DMS 273 (cell line): Measurements from ENCODE around the gene LMX1B.

ENCODE experiments used
- DNase-seq: peaks from one replicate; lab custom pipeline; 2025; ENCODE audit not compliant: unreplicated experiment; lab: John Stamatoyannopoulos, UW

LMX1B gene

DNA sequence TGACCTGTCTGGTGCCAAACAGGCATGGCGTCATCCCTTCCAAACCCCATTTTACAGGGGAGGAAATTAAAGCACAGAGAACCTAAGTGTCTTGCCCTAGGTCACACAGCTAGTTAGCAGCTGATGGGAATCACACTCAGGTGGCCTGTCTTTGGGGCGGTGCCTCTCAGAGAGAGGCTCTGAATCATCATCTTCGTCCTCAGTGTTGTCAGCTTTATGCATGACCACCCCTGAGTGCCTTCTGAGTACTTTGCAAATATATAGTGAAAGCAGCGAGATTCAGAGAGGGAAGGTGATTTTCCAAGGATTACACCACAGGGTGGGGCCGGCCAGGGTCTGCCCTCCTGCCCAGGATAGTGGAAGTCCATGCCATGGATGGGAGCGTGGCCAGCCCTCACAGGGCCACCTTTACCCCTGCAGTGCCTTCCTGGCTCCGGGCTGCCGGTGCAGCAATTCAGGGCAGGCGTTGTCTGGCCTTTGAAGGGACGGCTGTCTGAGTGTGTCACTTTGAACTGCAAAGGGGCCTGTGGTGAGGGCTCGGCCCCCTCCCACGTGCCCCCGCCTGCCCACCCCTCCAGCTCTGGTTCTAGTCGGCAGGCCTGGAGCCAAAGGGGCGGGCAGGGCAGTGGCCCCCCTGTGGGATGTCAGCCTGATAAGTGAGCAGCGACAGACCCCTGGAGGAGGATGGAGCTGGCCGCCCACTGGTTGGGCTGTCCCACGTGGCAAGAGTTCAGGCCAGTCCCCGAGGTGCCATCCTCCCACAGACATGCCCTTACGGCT, 16.9 kb downstream of the LMX1B start:
- DNase-seq = no peak

DNA sequence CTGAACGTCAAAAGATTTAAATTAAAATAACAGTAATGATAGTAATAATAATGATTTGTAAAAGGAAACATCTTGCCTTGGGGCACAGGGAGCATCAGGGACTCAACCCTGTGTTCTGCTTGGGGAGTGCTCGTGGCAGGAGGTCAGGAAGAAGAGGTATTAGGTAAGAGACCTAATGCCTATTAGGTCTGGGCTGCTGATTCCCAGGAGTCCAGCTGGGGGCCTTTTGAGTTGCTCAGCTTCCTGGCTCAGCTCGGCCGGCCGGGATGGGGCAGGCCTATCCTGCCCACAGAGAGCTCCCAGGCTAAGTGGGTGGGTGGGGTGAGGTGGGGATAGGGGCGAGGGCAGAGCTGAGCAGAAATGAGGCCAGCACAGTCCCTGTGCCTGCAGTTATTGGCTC, 17.5 kb downstream of the LMX1B start:
- no peak for DNase-seq

DNA sequence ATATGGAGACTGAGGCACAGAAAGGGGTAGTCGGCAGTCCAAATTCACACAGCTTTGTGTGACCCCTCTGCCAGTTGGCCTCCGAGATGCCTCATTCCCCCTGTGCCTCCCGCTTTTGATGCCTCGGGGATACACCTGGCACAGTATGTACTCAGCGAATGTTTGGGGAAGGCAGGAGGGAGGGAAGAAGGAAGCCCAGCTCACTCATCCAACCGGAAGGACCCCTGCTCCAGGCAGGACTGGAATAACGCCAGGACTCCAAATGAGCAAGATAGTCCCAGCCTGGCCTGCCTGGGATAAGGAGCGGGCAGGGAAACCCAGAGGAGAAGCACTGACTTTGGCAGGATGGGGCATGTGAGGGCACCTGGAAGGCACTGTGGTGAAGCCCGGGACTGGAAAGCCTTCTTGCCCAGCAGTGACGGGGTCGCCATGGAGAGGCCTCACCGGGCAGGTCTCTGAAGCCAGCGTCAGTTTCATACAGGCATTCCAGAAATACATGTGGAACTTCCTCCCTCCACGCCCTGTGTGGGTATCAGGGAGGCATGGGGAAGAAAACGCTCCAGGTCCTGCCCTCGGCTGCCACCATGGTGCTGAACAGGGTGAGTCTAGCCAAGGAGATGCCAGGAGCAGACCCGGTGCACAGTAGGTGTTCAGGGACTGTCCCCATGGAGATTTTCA, 20.3 kb downstream of the LMX1B start:
- DNase-seq = no peak

DNA sequence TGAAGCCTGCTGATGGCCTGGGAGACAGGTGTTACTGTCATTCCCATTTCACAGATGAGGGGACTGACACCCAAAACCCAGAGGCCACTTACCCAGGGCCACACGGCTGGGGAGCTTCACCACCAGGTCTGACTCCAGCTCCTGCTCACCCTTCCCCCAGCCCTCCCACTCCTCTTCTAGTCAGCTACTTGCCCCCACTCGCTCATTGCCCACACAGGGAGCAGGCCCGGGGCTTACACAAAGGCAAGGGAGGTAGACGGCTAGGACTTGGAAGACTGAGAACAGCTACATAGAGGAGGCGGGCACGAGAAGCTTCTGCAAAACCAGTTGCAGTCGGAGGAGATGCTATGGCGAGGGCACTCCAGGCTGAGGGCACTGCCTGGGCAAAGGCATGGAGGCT, 21.3 kb downstream of the LMX1B start:
- DNase-seq = no peak

DNA sequence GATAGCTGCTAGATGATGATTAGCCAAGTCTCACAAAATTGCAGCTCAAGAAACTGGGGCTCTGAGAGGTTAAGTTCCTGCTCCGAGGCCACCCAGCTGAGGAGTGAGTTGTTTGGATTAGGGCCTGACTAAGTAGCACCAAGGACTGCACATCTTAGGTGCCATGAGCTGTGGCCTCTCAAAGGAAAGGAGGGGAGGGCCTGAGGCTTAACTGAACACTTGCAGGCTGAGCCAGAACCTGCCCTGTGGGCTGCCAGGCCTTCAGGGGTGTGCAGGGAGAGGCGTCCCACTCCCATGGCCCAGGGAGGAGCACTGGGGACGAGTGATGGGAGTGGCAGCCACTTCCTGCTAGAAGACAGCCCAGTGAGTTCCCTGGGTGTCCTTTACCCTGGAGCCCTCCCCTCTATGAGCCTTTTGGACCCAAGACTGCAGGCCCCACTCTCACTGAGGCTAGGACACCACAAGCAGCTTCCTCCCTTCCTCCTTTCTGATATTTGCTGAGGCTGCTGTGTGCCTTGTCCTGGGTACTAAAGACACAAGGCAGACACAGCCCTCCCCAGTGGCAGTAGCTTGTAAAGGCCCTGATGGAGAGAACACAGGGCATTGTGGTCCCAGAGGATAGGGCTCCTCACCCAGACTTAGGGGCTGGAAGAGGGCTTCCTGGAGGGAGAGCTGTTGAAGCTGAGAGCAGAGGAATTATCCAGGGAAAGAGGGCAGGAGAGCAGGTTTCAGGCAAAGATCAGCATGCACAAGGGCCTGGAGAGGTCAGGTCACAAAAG, 22.1 kb downstream of the LMX1B start:
- DNase-seq = no peak

DNA sequence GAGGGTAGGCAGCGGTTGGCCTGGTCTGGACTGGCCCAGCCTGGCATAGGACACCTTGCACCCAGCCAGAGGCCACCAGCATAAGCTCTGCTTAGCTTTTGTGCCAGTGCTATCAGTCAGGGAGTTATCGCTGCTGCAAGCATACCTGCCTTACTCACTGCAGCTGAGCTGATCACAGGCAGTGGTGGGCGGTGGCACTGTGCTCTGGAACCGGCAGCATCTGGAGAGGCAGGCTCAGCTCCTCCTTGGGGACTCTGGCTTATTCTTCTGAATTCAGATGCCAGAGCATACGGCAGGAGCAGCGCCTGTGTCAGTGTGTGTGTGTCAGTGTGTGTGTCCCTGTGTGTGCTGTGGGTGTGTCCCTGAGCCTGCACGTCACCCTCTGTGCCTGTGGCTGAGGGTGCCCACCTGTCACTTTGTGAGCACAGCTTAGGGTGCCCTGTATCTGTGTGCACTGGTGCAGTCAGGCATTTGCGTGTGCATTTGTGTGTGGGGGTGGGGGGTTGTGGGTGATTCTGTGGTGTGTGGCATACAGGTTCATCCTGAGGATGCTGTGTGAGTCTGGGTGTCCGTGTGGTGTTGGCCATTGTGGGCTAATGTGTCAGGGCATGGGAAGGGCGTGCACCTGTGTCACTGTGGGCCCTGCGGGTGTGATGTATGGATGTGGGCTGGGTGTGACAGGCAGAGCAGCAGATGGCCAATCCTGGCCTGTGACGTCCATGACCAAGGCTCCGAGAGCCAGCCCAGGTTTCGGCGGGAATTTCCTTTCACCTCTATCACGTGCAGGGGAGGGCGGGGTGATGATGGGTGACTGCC, 23.5 kb downstream of the LMX1B start:
- peak; percentile 52 for DNase-seq

DNA sequence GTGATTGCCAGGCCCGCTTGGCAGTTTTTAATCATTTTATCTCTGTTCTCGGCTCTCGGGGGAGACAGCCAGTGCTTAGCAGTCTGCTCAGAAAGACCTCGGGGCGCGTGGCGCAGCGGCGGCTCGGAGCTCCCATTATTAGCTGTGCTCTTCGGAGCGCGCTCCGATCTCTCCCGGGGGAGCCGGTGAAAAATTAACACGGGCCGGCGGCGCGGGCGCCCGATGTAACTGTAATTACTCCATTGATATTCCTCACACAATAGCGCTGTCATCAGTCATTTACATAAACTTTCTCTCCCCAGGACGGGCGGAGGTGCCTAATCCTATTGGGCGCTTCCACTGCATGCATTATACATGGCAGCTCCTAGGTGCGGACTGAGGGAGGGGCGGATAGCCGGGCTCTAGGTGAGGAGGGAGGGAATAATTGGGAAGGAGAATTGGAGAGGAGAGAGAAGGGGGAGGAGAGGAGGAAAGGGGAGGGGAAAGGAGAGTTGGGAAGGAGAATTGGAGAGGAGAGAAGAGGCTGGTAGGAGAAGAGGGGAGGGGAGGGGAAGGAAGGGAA, 24.9 kb downstream of the LMX1B start:
- peak; percentile 41 for DNase-seq

DNA sequence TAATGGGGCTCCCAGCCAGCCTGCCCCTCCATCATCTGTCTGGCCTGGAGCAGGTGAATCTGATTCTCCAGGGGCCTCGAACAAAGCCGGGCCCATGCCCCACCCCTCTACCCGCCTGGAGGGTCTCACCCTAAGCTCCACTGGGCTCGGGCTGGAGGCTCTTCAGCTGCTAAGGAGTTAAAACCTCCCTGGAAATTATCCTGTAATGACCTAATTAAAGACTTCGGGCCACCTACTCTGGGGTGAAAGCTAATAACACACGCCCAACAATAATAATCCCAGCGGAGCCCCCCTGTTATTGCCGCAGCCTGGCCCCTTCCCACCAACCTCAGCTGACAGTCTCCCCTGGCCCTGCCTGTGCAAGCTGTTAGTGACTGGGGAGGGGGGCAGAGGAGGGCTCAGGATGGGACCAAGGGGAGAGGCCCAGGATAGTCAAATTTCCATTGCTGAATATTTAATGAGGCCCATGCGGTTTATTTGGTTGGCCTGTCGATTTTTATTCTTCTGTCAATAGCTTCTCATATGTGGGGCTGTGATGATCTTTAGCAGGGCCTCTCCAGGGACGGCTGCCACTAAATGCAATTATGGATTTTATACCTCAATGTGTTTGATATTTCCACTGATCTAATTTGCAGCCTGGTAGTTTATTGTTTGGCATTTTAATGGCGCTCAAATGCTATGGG, 25.7 kb downstream of the LMX1B start:
- DNase-seq = no peak

DNA sequence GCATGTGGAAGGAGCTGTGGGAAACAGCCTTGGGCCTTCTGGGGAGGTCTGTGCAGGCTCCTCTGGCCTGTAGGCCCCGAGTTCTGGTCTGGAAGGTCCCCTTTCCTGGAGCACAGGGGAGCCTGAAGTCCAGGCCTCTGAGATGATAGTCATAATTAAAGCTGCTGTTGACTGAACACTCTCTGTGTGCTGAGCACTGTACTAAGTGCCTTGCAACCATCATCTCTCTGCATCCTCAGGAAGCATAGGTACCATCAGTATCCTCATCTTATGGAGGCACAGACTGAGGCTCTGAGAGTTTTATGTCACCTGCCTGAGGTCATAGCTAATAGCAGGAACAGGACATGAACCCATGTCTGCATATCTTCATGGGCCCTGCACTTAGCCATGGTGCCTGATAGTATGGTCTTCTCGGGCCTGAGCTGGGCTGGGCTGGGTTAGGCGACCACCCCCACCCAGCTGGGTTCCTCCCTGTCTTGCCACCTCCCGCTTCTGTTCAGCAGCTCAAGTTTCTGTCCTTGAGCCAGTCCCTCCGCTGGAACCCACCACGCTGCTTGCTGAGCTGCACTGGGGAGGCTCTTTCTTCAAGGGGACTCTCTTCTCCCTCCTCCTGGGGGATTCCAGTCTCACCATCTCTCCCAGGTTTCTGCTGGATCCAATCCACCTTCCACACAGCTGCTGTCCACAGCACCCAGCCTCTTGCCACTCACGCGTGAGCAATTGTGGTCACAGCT, 27.6 kb downstream of the LMX1B start:
- DNase-seq = no peak

DNA sequence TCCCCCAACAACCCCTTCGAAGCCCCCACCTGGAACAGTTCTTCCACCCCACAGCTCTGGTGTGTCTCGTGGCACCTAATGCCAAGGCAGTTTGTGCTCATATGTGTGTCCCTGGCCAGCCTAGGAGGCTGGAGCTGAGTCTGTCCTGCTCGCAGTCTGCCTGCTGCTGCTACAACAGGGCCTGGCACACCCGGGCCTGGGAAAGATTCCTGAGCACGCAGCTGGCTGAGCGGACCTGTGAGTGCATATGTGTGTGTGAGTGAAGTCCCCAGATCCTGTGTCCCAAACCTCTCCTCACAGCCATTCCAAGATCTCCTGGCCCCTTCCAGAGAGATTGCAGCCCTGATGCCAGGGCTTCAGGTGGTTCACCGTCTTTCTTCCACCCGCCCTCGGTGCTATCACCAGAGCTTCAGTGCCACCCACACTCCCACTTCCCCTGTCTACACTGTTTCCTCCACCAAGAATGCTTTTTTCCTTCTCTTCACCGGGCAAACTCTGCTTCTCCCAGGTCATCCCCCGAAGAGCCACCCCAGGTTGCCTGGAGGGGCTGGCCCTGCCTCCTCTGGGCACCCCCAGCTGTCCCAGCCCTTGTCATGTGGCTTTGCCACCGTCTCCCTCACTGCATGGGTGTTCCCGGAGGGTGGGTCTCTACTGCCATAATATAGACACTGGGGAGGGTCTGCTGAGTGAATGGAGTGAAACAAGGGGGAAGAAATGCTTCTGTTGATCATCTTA, 28.4 kb downstream of the LMX1B start:
- DNase-seq = no peak

DNA sequence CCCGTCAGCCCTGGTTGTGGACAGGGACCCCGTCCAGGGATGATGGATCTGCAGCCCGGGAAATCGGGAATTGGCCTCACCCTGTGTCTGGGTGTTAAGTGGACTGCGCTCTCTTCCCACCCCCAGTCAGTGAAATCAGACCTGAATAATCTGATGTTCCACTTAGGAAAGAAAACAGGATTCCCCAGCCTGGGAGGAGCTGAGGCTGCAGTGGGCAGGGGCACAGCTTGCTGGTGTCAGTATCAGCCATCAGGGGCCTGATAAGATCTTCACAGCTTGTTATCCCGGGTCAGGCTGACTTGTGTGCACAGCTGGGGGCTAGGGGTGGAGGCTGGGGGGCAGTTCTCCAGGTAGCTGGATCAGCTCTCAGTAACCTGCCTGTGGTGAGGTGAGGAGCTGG, 29.1 kb downstream of the LMX1B start:
- DNase-seq = peak; percentile 68

DNA sequence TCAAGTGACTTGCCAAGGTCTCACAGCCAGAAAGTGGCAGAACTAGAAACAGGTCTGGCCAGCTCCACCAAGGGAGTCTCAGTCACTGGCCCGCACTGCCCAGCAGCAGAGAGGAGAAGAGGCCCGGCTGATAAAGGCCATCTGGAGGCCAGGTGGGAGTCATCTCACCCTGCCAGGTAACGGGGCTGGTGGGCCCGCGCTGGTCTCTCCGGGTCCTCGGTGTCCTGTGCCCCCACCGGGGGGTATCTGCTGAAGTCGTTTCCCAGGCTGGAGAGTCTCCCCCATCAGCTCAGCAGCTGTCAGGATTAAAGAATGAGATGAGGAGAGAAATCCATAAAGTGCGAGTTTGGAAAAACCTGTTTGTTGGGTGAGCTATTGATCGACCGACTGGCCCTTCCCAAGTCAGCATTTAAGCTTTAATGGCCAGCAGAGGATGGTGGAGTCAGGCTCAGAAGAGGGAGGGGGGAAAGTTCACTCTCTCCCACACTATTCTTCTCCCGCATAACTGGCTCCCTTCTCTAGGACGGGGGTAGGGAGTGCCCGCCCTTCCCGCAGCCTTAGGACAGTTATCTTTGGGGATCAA, 30.3 kb downstream of the LMX1B start:
- DNase-seq = no peak

DNA sequence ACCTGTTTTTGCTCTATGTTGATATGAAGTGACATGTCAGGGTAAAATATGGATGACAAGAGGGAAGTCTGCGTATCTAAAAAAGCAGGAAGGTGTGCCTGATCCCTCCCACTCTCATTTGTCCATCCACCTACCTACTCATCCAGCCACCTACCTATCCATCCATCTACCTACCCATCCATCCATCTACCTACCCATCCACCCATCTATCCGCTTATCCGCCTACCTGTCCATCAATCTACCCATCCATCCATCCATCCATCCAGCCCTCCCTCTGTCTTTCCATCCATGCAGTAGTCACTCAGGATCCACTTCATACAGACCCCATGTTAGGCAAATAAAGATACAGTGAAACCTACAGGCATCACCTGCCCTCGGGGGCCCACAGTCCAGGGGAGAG, 32.4 kb downstream of the LMX1B start:
- no peak for DNase-seq

DNA sequence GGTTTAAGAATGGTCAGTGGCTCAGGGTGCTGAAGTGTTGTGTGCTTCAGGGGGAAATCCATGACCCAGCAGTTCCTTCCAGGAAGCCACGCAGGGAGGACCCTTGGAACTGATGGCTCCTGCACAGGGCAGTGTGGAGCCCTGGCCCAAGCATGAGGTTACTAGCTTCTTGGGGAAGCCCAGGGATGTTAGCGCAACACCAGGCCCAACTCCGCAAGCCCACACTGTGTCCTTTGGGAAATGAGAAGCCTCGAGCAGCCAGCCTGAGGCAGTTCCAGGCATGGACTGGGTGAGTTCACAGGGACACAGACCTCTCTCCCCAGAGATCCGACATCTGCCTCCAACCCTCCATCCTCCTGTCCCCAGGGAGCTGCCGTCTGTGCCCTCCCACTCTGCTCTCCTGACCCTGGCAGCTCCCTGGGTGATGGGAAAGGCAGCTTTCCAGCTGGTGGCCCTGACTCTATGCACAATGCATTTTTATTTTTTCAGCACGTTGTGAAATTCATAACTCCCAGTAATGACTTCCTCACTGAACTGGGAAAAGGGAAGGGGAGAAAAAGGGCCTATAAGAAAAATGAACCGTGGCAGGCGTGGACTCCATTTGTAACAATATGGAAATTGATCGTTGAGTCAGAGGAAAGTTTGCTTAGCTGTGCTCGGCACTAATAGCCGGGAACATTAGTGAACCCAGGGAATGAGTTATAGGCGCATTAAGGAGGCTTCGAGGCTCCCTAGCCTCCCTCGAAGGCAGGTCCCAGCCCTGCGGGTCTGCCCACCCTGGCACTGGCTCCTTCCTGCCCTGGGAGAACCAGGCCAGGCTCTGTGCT, 34.1 kb downstream of the LMX1B start:
- no peak for DNase-seq

DNA sequence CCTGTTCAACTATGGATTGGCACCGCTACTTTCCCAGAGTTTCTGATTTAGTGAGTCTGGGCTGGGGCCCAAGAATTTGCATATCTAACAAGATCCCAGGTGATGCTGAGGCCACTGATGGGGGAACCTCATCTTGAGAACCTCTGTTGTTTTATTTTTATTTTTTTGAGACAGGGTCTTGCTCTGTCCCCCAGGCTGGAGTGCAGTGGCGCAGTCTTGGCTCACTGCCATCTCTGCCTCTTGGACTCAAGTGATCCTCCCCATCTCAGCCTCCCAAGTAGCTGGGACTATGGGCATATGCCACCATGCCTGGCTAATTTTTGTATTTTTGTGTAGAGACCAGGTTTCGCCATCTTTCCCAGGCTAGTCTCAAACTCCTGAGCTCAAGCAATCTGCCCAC, 35.7 kb downstream of the LMX1B start:
- no peak for DNase-seq

DNA sequence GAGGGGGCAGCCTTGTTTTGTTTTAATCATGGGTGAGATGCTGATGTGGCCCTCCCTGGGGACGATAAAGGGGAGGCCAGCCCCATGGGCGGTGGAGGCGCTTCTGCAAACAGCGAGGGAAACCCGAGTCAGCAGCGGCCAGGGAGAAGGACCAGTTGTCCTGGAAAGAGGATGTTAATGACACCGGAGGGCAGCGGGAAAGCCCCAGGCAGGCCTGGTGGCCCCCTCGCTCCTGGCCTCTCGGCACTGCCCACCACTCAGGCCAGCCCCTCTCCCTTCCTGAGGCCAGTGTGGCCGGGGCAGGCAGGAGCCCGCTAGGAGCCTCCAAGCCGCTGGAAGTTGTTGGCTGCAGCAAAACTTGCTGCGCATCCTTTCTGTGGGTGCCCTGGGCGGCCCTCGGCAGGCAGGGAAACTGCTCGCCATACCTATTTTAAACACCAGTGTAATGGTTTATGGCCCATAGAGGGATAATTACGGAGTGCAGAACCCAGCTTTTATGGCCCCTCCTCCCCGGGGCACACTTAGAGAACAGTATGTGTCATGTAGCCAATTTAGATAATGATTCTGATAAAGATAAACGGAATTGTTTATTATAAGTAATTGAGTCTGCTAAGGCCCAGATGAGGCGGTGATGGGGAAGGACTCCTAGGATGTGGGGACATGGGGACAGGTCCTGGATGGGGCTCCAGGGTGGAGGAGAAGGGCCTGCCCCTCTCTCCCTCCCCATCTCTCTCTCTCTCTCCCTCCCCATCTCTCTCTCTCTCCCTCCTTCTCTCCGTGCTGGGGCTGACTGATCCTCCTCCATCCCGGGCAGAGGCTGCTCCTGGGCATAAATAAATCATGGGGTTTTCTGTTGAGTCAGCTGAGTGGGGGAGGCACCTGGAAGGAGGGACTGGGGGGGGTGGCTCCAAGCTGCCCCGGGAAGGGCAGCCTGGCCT, 36.9 kb downstream of the LMX1B start:
- no peak for DNase-seq
